ENCODE data around the gene CREB1. TPM values are rescaled to one million over a fixed set of nuclear protein-coding genes. Genes with fewer than 3 reads are reported as not detected.

The CREB1 gene
- polyA plus RNA-seq, 3 donors: 73.6 to 84.9 (median 76.3) TPM

- DNase-seq (ENCODE audit: low read depth in 3 of 3, low spot score in 2 of 3): no peak
Measured at GRCh38 chr2:207503234-207503633, 26.5 kb upstream of the CREB1 start.

DNA sequence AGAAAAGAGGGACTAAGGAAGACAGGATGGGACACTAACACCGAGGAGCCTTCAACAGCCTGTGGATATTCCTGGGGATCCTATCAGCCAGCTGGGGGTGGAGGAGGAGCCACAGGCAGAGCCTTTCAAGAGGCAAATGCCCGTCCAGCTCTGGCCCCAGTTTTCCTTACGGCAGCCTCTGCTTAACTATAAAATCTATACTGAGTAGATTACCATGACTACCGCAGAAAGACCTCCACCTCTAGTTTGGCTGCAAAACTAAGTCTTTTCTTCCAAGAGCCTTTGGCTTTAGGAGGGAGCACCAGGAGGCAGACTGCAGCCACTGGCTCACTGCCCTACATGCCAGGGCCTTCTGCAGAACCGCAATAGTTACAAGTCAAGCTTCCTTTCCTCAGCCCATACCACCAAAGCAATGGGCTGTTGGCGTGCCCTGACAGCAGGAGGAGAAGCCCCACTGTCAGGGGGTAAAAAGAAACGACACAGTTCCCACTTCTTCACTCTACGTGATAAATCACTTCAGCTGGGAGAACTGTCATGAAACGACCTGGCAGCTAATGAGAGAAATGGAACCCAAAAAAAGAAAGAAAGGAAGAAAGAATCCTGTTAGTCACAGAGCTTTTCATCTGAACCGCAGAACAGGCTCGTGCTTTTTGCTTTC is 25.1 kb upstream of the CREB1 start:
- DNase-seq (ENCODE audit: low read depth in 3 of 3, low spot score in 2 of 3): no peak

- no peak for DNase-seq (ENCODE audit: low read depth in 3 of 3, low spot score in 2 of 3)
Measured at GRCh38 chr2:207505171-207505570, 24.6 kb upstream of the CREB1 start.

DNA sequence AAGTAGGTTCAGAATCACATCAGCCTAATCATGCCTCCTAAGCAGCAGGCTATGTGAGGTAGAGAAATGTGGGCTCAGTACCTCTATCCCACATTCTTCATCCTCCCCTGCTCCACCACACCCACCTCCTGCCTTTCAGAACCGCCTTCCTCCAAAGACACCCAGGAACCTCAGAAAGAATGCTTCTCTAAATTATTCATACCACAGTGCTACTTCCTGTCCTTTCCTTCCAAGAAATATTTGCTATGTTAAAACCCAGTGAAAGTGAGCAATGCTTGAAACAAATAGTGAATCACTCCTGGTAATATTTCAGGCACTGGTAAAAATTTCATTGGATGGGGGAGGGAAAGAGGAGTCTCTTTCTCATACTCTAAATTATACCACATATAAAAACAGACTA is 24.0 kb upstream of the CREB1 start:
- no peak for DNase-seq (ENCODE audit: low read depth in 3 of 3, low spot score in 2 of 3)

DNA sequence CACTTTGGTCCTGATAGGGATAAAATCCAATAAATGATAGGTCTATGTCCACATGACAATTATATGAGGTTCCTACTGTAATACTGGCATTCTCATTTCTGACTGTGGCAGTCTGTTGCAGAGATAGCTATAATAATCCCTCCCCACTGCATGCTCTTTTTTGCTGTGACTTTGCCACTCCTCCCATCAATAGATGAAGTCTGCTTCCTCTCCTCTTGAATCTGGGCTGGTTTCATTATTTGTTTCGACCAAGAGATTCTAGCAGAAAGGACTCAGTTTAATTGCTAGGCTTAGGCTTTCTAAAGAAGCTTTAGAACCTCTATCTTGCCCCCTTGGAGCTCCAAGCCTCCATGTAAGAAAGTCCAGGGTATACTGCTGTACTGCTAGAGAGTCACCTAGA is 23.3 kb upstream of the CREB1 start:
- DNase-seq (ENCODE audit: low read depth in 3 of 3, low spot score in 2 of 3): no peak

GRCh38 chr2:207510148-207510547 is 19.6 kb upstream of the CREB1 start:
- no peak for DNase-seq (ENCODE audit: low read depth in 3 of 3, low spot score in 2 of 3)

DNA sequence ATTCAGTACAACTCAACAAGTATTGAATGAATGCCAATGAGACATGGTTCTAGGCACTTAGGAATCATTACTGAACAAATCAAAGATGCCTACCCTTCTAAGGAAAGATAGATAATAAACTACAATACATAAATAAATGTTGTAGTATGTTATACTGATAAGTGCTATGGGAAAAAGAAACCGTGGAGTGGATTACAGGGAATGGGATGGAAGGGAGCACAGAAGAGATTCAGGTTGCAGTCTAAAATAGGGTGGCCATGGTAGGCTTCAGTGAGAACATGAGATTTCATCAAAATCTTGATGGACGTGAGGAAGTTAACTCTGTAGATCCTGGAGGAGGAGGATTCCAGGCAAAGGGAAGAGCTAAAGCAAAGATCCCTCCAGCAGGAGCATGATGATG is 17.9 kb upstream of the CREB1 start:
- no peak for DNase-seq (ENCODE audit: low read depth in 3 of 3, low spot score in 2 of 3)

GRCh38 chr2:207512356-207512755 is 17.4 kb upstream of the CREB1 start:
- no peak for DNase-seq (ENCODE audit: low read depth in 3 of 3, low spot score in 2 of 3)

DNA sequence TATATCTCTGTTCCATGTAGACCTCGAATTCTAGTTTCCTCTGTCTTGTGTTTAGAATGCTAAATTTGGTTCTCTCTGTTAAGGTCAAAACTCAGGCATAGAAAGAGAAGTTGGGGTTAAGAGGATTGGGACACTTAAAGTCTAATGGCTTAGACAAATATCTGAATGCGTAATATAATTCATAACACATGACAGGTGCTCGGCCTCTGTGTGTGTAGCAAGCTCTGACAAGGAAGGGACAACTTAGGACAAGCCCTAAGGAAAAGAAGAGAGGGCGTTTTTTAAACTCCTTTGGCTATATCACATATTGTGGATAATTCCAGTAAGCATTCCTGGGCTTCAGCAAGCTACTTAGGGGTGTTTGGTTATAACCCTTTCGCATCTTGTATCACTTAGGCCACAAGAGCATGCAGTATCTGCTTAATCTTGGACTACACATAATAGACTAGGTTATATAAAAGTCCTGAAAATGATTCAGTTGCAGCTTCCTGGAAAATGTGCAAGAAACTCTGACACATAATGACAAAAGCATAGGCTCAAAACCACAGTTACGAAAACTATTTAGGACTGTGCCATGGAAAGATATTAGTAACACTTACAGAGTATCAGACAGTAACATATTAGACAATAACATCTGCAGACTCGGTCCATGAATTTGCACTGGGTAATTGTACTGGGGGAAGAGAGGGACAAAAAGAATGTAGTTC is 16.1 kb upstream of the CREB1 start:
- DNase-seq (ENCODE audit: low read depth in 3 of 3, low spot score in 2 of 3): no peak

DNA sequence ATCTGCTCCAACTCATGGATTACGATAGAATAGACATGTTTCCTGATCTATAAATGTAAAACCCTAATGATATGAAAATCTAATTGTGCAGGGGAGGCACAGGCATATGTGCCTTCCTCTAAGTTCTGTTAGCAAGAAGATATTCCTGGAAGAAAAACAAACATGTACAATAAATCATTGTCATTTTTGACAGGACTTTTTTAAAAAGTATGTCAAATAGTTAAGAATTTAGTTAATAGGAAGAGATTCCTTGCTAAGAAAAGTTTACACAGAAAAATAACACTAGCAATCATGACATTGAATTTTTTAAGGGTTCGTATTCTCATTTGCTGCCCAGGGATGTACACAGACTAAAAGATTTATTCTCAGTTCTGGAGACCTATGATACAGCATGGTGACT is 15.3 kb upstream of the CREB1 start:
- no peak for DNase-seq (ENCODE audit: low read depth in 3 of 3, low spot score in 2 of 3)

- DNase-seq (ENCODE audit: low read depth in 3 of 3, low spot score in 2 of 3): no peak
Measured at GRCh38 chr2:207515671-207516070, 14.1 kb upstream of the CREB1 start.

DNA sequence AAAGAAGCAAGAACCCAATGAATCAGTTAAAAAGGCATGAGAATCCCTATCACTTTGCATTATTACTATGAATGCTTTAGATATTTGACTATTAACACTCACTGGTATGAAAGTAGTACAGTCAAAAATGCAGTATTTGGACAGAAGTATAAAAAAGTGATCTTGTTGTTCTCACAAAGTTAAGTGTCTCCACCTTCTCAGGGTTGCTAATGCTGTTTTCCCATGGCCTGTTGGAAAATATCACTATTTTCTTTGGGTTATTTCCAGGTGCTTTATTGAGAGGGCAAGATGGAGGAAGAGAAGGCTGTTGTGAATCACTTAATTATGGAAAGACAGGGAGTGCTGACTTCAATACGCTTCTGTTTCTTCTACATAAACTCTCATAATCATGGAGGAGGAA is 13.6 kb upstream of the CREB1 start:
- no peak for DNase-seq (ENCODE audit: low read depth in 3 of 3, low spot score in 2 of 3)

DNA sequence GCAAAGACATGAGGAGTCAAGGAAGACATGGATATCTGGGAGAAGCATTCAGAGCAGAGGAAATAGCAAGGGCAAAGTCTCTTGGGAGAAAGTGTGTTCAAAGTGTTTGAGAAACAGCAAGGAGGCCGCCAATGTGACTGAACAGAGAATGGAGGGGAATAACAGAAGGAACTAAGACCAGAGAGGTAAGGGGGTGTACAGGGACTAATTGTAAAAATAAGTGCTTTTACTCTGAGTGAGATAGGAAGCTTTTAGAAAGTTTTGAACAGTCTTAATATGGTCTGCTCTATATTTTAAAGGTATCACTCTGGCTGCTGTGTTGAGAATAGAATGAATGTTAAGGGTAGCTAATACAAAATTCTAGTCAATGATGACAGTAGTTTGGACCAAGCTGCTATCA is 6.8 kb upstream of the CREB1 start:
- DNase-seq (ENCODE audit: low read depth in 3 of 3, low spot score in 2 of 3): no peak

- DNase-seq (ENCODE audit: low read depth in 3 of 3, low spot score in 2 of 3): no peak
Measured at GRCh38 chr2:207525296-207525695, 4.5 kb upstream of the CREB1 start.

- peak in 1 of 3 donors; percentile 31 for DNase-seq (ENCODE audit: low read depth in 3 of 3, low spot score in 2 of 3)
Measured at GRCh38 chr2:207528980-207529329, 807 bp upstream of the CREB1 start.

- peak in 2 of 3 donors; percentile 29 to 44 for DNase-seq (ENCODE audit: low read depth in 3 of 3, low spot score in 2 of 3)
Measured at GRCh38 chr2:207530160-207531031, 634 bp downstream of the CREB1 start.

DNA sequence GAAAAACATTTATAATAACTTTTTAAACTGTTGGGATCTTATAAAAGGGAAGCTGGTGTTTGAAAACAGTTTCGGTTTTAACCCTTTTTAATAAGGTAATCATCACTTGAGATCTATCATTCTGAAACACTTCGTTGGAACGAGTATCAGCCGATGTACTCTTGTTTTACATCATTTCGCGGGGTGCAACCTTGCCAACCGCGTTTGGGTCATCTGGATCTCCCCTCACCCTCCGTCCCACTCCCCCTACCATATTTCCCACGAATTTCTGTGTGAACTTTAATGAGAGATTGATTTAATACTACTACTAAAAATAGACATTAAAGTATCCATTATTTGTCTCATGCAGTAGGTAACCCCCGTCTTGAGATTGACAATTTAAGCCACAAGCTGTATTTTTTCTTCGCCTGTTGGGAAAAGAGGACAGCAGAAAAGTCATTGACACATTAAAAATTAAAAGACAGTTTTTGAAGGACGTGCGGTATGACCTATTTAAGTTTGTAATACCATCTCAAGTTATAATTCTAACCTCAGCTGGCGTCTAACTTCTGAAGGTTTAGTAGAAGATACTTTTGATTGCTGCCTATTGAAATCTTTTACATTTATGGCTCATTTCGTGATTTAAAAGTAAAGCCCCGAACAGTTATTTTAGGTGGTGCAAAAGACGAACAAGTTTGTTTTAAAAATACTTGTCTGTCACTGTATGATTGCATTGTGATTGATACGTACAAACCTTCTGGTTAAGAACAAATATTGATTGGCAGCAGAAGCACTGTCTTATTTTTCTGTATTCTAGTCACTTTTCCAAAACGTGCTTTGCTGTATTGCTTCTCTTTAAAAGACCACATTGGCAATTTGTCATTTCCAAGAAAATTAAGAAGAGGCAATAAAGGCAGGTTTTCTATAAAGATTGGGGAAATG is 1.5 kb downstream of the CREB1 start:
- DNase-seq (ENCODE audit: low read depth in 3 of 3, low spot score in 2 of 3): no peak

DNA sequence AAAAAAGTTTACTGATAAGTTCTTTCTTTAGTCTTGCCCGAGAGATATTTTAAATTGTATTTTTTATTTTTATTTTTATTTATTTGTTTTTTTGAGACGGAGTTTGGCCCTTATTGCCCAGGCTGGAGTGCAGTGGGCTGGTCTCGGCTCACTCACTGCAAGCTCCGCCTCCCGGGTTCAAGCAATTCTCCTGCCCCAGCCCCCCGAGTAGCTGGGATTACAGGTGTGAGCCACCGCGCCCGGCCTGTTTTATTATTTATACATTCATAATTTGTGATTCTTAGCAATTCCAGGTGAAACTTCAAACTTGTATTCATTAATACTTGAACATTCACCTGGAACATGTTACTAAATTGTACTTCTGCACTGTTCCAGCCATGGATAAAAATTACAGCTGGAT is 2.9 kb downstream of the CREB1 start:
- DNase-seq (ENCODE audit: low read depth in 3 of 3, low spot score in 2 of 3): no peak

DNA sequence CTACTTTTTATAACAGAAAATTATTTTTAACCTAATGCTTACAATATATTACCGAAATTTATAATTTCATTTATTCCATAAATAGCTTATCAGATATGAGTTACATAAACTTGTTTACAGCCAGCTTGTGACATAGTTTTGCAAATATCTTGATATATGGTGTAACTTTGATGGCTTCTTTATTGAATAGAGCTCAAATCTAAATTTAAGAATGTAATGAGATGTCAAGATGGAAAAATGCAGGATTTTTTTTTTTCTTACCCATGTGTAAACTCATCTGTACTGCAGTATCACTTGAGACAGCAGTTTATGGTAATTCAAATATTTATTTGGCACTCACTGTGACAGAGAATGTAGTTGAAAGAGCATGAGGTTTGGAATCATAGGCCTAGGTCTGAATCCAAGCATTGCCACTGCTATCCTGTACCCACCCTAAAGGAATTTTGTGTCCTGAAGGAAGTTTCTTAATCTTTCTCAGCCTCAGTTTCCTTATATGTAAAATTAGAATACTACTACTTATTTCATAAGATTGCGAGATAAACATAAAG is 3.8 kb downstream of the CREB1 start:
- DNase-seq (ENCODE audit: low read depth in 3 of 3, low spot score in 2 of 3): no peak

DNA sequence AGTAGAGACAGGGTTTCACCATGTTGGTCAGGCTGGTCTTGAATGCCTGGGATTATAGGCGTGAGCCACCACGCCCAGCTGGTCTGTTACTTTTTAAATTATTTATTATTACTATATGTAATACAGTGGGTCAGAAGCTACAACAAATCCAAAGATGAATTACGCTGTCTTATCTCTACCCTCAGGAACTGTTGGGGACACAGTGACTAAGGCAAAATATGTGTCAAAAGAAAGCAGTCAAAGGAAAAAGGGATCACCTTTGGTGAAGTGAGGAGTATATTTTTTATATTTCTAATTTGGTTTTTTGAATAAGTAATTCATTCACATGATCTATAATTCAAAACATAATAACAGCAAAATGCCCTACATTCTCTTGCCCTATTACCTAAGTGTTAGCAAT is 4.7 kb downstream of the CREB1 start:
- DNase-seq (ENCODE audit: low read depth in 3 of 3, low spot score in 2 of 3): no peak

Data from right renal cortex interstitium (tissue), 3 donors.